C1 segment of cervical spinal cord (tissue), 14 donors: ENCODE measurements around the gene DUSP22.

Source experiments
- DNase-seq, 14 donors: peaks; one replicate each; lab custom pipeline; 2025; lab: John Stamatoyannopoulos, UW

Gene DUSP22

DNA sequence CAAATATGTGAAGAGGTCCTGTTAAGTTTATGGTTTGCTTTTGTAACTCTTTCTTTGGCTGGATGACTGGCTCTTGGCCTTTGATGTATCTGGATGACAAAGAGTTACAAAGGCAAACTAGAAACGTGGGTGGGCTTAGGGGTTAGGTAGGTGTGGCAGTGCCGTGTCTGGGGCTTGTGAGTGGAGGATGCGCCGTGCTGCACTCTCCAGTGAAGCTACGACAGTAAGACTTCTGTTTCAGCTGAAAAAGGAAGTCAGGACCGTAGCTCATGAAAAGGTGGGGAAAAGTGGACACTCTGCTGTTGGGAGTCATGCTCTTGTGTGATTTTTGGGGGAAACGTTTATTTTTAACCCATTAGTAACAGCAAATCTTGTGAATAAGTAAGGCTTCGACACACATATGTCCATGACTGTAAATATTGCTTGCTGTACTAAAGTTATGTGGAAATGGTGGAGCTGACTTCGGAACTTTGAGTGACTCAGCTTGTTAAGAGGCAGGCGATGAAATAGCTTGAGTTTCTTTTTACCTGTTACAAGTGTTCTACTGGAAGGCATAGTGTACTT is 45.6 kb downstream of the DUSP22 start:
- no peak for DNase-seq

DNA sequence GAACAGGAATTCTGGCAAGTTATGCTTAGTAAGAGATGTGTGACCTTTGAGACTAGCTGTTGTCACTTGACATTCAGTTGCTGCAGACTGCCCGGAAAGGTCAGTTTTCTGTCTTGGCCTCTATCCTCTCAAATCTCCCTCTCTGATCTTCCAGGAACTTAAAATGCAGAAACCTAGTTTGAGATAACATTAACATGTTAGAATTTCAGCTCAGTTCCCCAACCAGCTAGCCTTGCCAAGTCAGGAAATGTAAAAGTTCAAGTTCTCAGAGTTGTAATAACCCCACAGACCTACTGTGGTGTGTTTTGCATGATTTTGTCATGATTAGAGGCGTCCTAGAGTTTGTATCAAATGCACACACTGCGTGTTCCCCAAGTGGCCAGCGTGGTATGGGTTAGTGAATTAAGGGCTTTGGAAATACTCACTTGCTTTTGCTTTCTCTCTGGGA is 46.6 kb downstream of the DUSP22 start:
- no peak for DNase-seq

DNA sequence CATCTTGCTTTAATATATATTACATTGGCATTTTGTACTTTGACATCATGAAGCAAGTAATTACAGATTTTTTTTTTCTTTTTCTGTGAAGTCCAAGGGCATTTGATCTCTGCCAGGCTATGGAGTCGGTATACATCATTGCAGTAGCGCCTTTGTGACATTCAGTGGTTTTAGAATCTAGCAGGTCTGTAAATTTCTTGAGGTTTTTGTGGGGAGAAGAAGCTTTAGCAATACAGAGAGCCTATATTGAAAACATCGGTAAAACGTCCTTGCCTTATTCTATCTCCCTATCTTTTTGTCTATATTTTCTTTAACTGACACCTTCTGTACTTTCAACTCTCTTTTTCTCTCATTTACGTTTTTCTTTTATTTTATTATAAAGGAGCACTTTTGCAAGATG is 47.2 kb downstream of the DUSP22 start:
- DNase-seq: no peak

DNA sequence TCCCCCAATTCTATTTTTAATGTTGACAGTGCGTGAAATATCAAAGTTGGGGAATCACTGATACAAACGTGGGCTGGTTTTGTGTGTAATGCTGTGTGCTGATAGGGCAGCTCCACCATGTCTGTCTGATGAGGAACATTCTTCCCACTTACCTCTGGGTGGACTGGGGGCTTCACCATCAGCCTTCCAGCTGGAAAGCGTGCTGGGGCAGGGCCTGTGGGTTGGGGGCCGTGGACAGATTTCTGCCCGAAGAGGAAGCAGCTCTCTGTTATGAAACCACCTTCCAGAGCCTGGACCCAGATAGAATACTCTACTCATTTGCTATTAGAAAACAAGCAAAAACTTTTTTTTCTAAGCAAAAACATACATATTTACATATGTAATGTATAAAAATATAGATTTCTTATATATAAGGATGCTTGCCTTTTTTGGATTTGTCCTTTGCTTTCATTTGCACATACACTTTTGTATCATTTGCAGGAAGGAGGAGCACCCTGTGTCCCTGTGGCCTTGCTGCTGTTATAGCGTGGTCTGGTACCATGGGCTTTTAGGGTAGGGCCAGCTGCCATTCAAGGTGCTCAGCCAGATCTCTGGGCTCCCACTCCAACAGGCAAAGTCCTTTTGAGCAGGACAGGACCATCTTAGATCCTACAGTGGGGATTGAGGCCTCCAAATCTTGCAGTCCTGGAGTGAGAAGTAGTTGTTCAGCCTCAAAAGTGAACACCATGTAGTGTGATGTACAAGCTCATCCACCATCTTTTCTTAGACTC is 48.1 kb downstream of the DUSP22 start:
- no peak for DNase-seq

DNA sequence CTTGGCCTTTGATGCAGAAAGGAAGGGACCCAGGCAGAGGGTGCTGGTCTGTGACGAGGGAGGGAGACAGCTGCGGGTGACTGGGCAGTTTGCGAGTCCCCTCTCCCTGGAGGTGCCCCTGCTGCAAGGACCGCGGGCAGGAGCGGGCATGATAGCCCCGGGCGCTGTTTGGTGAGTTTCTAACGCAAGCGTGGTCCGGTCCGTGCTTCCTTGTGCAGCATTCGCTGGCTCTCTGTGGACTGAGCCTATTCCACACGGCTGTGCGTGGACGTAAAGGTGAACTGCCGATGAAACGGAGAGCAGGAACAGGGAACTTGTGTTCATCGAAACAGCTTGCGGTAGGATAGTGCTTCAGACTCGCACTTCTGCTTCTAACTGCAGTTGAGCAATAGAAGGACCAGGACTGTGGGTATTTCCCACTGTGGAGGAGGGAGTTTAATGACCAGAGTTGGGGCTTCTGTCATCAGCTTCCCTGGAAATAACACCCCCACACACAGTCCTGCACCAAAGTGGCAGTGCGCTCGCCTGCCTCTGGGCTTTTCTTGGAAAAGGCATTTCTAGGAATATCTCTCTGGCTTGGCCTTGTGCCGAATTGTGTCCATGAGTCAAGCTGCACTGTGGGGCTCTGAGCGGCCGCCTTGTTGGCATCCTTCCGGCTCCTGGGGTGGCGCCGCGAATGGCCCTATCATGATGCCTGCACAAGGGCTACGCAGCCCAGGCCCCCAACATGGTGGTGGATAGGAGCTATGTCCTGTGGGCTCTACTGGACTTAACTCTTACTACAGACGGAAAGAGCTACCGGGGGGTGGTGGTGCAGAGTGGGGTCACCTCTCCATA is 48.9 kb downstream of the DUSP22 start:
- DNase-seq: no peak

DNA sequence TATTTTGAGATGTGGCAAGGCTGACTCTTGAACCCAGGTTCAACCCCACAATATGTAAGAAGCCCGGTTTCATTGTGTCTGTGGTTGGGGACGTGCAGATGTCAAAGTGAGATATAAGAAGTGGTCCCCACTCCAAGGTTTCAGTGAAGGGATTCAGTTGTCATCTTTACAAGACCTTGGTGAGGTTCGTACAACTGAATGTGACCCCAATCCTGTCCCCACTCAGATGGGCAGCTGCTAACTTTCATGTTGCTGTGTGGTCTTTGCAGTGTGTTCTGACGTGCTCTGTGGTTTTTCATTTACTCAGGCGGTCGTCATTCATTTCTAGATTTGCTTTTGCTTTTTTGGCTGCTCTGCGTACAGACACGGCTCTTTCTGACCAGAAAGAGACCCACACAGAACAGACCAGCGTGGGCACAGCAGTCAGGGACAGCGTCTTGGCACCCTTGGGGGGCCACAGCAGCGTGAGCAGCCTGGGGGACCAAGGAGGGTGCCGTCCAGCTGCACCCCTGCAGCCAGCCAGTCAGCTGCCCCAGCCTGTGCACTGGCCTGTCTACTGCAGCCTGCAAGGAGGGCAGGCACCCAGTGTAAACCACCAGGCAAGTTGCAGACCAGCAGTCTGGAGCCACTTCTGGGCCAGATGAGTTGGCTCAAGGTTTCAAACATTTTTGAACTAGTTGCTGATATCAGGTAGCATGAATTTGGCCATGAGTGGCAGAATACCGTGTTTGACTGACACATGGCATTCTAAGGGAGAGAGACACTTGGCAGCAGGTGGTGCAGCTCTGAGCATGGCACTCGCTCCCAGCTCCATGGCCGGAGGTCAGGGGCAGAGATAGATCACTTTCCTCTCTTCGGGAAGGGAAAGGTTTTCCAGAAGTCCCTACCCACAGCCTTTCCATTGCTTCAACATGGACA is 49.9 kb downstream of the DUSP22 start:
- DNase-seq: no peak

DNA sequence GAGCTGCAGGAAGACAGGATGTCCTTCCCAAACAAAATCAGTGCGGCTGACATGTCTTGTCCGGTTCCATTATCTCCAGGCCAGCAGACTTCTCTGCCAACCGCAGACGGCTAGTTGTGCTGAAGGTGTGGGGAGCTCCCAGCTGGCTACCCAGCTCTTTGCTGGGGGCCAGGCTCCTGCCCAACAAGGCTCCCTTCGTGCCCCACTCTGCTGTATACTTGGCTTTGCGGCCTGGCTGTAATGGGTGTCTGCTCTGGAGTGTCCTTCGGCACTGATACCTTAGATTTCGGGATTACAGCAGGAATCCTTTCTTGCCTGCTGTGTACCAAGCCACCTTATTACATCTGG is 50.5 kb downstream of the DUSP22 start:
- no peak for DNase-seq

DNA sequence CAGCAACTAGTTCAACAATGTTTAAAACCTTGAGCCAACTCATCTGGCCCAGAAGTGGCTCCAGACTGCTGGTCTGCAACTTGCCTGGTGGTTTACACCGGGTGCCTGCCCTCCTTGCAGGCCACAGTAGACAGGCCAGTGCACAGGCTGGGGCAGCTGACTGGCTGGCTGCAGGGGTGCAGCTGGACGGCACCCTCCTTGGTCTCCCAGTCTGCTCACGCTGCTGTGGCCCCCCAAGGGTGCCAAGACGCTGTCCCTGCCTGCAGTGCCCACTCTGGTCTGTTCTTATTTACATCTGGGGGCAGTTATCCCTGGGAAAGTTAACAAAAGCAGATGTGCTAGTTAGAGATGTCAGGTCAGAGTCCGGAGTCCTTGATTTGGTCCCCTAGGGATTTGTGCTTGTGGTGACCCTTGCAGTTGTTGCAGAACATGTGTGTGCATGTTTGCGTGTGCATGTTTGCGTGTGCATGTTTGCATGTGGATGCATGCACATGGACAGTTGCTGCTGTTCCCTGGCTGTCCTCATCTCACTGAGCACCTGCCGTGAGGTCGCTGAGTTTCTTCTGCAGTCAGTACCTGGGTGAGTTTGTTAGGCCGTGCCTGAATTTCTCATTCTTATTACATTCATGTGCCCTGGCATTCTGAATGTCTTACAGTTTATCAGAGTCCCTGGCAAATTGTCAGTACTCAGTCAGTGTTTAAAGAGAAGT is 51.1 kb downstream of the DUSP22 start:
- no peak for DNase-seq

DNA sequence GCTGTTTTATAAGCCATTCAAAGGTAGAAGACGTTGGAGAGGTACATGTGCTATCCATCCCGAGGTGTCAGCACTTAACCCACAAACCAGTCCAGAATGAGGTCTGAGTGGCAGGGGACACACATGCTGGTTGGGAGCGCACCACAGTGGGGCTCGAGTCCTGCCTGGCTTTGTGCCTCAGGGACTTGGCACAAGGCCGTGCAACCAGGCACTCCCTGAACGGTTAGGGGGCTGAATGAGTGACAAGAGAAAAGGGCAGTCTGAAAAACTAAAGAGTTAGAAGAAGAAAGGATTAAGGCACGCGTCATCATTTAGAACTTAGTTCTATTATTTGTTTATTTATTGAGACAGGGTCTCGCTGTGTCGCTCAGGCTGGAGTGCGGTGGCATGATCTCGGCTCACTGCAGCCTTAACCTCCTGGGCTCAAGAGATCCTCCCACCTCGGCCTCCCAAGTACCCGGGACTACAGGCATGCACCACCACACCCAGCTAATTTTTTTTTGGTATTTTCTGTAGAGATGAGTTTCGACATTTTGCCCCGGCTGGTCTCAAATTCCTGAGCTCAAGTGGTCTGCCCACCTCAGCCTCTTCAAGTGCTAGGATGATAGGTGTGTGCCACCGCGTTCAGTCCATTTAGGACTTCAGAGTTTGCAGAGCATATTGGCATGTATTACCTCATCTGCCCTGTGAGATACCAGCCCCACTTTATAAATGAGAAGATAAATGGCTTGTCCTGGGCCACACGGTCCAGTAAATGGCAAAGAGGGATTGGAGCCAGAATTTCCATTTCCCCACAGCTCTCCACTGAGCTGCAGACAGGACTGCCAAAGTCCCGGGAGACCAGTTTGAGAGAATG is 51.9 kb downstream of the DUSP22 start:
- DNase-seq: no peak

DNA sequence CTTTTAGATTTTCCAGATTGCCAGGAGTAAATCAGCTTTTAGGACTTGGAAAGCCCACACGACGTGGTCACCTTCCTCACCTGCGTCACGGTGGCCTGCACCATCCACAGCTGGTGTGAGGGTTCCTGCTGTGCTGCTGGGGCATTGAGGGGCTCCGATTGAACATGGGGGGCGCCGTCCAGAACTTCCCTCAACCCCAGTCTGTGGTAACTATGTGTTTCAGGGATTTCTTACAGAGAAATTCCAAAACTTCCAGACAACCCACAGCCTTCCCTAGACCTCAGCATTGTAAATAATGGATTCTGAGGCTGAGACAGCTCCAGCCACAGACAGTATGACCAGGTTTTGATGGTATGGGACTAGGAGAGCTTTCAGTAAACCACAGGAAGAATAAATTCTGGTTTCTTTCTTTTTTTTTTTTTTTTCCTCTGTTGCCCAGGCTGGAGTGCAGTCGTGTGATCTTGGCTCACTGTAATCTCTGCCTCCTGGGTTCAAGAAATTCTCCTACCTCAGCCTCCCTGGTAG is 52.6 kb downstream of the DUSP22 start:
- no peak for DNase-seq

DNA sequence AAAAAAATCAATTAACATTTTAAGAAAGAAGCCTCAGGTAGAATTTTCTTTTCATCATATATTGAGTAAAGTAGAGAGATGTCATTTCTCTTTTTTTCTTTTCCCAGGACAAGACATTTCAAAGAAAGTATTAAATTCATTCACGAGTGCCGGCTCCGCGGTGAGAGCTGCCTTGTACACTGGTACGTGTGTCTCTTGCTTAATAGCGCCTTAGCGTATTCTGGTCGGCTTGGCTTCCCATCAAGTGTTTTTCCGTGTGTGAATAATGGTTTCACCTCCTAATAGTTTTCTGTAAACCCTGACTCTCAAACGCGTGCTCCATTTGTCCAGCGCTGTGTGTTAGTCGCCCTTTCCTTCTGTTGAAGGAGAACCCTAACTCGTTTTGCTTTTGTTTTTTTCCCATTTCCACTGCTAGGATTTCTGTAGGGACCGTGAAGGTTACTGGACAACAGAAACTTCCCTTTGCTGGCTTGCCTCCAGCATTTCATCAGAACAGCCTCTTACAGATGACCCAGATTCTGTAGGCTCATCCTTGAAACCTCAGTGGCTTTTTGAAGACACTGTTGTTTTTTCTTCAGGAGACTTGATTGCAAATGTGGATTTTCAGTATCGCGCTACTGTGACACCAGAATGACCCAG is 53.6 kb downstream of the DUSP22 start:
- DNase-seq: no peak

DNA sequence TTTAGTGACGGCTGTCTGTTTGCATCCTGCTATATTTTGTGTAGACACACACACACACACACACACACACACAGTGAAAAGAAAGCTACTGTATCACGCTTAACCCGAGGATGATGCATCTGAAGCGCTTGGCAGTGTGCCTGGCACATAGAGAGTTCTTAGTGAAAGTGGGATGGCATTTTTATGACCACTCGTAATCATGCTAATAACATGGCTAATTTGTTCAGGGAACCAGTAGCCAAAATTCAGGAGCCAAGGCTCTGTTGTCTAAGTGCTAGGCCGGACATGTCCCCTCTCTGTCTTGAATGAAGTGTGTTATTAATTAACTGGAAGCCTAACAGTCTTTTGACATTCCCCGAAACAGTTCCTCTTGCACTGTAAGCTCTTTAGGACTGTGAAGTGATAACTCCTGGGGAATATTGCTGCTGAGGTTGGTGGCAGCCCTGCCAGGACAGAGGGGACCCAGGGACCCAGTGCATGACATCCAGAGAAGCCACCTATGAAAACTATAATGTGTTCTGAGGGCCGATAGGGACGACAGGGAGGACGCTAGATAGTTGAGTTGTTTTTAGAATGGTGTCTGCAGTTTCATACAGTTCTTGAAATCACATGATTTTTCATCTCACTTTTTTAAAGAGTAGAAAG is 54.2 kb downstream of the DUSP22 start:
- DNase-seq: no peak

DNA sequence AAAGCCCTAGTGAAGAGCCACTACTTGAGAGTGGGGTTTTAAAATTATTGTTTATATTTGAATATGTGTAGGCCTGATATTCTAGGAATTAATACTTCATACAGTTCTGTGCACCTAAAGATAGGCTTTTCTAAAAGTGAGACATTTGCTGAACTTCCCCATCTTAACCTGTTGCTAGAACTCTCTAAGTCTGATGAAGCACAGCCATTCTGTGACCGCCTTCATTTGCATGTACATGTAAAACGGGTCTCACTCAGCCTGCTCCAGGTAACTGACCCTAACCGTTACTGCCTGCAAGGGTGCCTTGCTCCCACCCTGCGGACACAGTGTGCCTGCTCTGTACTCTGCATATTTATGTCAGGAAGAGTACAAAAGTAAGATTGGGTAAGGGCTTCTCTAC is 54.9 kb downstream of the DUSP22 start:
- DNase-seq: no peak

DNA sequence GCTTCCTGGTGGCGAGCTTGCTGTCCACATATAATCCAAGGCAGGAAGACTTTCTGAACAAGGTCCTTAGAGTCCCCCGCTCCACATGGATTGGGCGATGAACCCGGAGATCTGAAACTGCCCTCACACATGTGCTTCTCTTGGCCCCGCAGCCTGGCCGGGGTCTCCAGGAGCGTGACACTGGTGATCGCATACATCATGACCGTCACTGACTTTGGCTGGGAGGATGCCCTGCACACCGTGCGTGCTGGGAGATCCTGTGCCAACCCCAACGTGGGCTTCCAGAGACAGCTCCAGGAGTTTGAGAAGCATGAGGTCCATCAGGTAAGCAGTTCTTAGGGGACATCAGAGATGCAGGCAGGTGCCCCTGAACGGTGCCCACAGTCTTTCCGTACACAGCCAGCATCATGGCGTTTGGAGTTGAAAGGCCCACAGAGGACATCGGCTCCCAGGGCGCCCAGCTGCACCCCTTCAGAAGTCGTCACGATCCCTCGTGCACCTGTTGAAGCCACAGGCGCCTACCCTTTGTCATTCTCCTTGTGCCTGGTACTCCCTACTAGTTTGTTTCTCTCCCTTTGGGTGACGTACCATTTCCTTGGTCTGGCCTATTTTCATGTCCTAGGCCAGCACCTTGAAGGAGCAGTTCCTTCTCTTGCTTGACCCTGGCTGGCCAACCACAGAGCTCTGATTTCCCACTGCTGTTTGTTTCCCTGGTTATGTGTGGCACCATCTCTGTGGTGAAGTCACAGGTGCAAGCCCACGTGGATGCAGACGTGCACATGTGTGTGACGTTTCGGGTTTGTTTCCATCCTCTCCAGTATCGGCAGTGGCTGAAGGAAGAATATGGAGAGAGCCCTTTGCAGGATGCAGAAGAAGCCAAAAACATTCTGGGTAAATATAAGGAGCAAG is 55.9 kb downstream of the DUSP22 start:
- DNase-seq: no peak

DNA sequence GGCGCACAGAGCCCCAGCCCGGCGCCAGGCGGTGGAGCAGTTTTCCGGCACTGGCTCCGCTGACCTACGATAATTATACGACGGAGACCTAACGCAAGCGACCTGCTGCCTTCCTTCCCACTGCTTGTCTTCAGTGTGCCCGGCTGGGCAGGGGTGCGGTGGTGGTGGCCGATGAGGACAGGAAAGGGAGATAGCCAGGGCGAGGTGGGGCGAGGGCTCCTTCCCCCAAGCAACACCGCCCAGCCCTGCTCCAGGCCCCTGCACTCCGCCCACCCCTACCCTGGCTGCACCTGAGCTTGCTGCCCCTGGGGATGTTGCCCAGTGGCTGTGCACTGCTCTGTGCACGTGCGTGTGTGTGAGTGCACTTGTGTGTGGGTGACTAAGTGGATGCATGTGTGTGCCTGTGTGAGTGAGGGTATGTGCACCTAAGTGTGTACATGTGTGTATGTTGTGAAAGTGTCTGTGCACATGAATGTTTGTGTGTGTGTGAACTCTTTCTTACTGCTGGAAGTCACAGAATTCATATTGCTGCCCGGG is 56.6 kb downstream of the DUSP22 start:
- DNase-seq: no peak

DNA sequence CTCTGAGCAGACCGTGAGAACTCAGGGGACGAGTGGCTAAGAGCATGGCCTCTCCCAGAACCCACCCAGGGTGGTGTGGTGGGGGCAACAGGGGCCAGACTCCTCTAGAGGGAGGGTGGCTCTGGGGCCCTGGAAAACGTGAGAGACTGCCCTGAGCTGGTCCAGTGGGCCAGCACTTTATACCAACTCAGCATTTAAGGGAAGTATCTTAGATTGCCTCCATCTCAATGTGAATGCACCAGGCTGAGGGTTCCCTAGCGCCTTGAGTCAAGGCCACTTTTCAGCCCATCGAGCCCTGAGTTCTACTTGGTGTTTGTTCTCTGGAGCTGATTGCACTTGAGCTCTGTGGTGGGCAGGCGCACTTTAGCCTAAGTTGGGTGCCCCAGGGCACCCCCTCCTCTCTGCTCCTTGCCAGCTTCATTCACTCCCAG is 57.2 kb downstream of the DUSP22 start:
- no peak for DNase-seq

DNA sequence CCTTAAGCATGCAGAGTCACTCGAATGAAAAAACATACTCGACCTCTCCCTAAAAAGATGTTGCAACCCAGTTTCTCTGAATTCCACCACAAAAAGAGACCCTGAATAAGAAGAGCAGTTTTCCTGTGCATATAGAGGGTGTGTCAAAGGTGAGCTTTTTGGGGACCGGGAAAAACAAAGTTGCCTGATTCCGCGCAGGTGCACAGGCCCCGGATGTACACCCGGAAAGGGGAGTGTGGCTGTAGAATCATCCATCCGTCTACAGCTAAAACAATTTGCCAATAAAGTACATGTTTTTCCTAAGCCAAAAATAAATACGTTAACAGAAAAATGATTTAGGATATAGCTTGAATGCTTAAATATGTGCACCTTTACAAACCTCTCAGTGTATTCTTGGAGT is 58.1 kb downstream of the DUSP22 start:
- no peak for DNase-seq
